ENCODE measurements around the gene TSPY9.
"Not testable (repeated sequence)": the region's sequence is repeated elsewhere in the genome, so short reads cannot be mapped to it uniquely, and the experiment has no call there.

Gene TSPY9

GRCh38 chrY:9486967-9487366 is at the start of gene TSPY9:
Gene TSPY9 (plus strand): TSS chrY:9487267. CDS start chrY:9487313, 46 bp downstream.
- not testable (repeated sequence) for DNase-seq (ENCODE audit: low read depth in 2 of 3, low spot score in 1 of 3)

- not testable (repeated sequence) for DNase-seq (ENCODE audit: low read depth in 2 of 3, low spot score in 1 of 3)
Observed at GRCh38 chrY:9466655-9467054, 20.4 kb upstream of the TSPY9 start, which contains the start of gene TSPY1. Gene TSPY1 (plus strand): TSS chrY:9466955. CDS start chrY:9467001, 46 bp downstream.

DNA sequence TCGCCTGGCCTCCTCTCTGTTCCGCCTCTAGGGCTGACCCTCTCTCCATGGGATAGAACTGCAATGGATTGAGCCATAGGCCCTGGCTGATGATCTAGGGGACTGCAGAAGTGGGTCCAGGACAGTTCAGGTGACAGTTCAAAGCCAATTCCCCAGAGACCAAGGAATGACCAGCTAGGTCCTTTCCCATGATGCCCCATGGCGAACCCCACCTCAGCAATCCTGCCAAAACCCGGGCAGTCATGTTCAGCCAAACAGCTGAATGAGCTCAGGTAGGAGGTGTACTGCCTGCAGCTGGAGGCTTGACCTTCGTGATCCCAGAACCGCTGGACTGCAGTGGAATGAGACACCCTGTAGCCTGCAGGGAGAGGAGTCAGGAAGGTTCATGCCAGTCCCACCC is 17.3 kb downstream of the TSPY9 start:
- not testable (repeated sequence) for DNase-seq (ENCODE audit: low read depth in 2 of 3, low spot score in 1 of 3)

DNA sequence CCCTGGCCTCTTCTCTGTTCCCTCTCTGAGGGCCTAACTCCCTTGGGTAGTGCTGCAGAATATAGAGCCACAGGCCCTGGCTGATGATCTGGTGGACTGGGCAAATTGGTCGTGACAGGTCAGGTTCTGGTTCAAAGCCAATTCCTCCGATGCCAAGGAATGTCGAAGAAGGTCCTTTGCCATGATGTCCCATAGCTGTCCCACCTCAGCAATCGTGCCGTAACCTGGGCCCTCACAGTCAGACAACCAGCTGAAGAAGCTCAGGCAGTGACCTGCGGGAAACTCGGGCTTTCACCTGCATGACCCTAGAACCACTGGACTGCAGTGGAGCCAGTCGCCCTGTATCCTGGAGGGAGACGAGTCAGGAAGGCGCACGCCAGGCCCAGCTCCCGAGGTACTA is 29.2 kb downstream of the TSPY9 start:
- DNase-seq (ENCODE audit: low read depth in 2 of 3, low spot score in 1 of 3): not testable (repeated sequence)

DNA sequence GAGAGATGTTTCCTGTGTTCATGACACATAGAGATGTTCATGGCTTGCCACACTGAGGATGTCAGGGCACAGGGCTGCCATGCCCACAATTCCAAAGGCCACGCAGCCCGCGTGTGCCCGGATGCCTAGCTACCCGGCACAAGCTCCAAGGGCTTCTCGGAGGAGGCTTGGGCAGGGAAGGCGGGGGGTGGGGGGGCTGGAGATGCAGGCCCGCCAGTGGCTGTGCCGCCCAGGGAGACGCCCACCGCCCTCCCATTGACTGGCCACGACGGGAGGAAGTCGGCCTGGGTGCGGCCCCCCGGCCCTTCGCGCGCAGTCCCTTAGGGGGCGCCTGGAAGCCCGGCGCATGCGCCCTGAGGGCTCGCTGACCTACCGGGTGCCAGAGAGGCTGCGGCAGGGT is 40.5 kb downstream of the TSPY9 start, which contains the start of gene TSPY10:
Gene TSPY10 (plus strand): TSS at position 301 of the 400 bp plus-strand sequence. CDS start 46 bp downstream, at position 347.
- not testable (repeated sequence) for DNase-seq (ENCODE audit: low read depth in 2 of 3, low spot score in 1 of 3)
